GM20000 (cell line): ENCODE measurements around the gene NRP2.

Experiments used
- DNase-seq: peaks from one replicate; pipeline ENCODE4 v3.0.0; 2012; ENCODE audit warnings: low spot score
- TF ChIP-seq, protein P1 (sequence below): IDR thresholded peaks from 2 replicates; pipeline ENCODE4 v1.5.1; 2012; ENCODE audit warnings: mild to moderate bottlenecking, control low read depth; ENCODE audit errors: extremely low read depth, missing control alignments

The NRP2 gene

DNA sequence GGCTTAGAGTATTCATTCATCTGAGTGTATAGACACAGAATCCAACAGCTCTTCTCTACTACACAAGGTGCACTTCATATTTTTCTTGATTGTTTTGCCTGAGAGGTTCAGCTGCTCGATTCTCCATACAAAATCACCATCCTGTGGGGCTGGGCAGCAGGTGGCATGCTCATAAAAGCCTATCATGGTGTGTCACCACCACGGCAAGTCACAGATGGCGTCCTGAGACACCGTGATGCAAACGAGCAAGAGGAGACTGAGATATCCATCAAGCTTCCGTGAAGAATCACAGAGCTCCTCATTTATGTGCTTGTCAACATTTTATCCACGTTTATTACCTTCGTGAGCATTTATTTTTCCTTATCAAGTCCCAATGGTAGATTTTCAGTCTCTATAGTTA is 22.4 kb upstream of the NRP2 start:
- TF ChIP-seq, protein P1, sequence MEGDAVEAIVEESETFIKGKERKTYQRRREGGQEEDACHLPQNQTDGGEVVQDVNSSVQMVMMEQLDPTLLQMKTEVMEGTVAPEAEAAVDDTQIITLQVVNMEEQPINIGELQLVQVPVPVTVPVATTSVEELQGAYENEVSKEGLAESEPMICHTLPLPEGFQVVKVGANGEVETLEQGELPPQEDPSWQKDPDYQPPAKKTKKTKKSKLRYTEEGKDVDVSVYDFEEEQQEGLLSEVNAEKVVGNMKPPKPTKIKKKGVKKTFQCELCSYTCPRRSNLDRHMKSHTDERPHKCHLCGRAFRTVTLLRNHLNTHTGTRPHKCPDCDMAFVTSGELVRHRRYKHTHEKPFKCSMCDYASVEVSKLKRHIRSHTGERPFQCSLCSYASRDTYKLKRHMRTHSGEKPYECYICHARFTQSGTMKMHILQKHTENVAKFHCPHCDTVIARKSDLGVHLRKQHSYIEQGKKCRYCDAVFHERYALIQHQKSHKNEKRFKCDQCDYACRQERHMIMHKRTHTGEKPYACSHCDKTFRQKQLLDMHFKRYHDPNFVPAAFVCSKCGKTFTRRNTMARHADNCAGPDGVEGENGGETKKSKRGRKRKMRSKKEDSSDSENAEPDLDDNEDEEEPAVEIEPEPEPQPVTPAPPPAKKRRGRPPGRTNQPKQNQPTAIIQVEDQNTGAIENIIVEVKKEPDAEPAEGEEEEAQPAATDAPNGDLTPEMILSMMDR, result no peak
- no peak for DNase-seq

DNA sequence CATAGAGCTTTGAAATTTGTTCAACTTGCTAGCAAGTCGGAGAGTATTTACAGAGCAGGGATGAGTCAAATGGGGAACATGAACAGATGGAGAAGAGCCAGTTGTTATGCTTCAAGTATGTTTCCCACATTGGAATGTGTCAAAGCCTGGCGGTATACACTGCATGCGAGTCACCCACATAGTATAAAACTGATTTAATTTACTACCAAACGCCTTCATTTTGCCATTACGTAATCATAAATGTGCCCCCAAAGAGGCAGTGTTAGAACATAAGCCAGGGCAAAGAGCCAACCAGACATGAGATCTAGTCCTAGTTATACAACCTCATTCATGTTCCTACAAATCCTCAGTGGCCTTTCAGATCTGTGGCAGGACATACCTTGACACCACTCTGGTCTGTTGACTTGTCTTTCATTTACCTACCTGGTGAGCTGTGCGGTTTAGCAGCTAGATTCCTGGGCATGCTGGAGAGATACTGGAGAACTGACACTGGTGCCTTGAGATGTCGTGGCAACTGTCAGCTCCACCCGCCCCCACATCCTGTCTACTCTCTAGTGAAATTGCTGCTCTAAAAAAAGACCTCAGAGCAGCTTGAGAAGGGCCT is 21.7 kb upstream of the NRP2 start:
- TF ChIP-seq, protein P1, result no peak
- DNase-seq, result peak; percentile 23

DNA sequence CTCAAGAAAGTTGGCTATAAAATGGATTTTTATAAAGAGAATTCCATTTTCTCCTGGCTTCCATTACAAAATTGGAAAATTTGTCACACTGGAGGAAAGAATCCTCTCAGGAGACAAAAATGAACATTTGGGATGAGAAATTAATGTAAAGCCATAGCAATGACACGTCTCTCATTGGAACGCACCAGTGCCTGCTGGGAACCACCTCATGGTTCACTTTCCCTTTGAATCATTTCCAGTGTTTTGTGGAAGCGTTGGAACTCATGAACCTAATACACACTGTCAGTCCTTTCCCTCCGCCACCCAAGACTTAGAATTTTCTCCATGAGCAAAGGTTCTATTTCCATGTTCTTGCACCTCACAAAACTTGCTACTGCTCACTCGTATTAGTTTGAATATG is 21.0 kb upstream of the NRP2 start:
- TF ChIP-seq, protein P1, result no peak
- no peak for DNase-seq

DNA sequence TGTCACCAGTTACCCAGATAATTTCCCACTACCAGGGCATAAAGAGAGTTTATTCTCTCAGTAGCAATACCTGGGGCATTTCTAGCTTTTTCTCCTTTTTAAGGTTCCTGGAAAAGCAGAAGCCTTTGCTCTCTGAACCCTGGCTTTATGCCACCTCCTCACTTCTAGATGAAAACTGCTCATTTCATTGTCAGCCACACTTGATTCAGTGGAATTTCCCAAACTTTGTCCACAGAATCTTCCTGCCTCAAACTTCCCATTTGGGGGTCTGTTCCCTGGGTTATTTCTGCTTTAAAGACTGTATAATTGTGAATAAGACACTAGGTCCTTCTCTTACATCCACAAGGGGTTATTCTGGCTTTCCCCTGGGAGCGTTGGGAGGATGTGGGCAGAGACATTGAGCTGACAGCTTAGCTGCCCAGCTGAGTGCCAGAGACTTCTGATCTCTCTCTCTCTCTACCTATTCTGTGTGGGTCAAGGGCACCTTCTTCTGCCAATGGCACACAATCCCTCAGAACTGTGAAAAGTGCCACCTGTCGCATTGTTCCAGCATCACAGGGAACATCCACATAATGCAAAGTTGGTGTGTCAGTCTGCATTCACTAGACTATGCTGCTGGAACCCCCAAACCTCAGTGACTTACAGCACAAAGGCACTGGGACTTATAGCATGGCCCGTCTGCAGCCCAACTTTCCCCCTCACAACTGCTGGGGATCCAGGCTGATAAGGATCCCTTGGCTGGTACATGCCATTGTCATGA is 19.9 kb upstream of the NRP2 start:
- TF ChIP-seq, protein P1, result no peak
- no peak for DNase-seq

DNA sequence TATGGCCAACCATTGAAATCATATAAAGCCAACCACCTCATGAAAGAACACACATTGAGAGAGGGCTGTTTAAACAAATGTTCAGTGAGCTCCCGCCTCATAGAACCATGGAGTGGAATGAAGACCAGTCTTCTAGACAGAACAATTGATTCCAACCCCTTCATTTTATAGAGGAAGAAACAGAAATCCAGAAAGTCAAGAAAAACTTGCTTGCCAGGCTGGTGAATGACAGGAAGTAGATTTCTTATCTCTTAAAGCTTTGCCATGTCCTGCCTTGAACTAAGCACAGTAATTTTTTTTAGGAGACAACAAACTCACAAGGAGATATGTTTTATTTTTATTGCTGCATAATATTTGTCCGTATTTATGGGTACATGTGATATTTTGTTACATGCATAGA is 16.5 kb upstream of the NRP2 start:
- TF ChIP-seq, protein P1, result no peak
- DNase-seq, result no peak

DNA sequence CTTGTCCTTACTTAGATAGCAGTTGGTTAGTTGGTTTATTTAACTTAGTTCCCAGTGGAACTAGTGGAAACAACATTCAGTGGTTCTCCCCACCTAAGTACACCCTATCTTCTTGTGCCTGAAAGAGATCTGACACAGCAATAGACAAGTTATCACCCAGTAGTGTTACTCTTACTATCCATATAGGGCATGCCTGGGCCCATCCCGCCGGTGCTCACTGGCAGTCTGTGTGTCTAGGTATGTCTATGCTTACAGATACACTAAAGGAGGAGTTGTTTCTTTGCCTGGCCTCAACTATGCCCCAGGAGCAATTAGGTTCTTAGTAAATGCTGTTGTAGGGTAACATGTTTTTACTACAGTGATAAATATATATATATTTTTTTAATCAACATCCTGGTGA is 12.0 kb upstream of the NRP2 start:
- no peak for DNase-seq
- TF ChIP-seq, protein P1, result no peak

DNA sequence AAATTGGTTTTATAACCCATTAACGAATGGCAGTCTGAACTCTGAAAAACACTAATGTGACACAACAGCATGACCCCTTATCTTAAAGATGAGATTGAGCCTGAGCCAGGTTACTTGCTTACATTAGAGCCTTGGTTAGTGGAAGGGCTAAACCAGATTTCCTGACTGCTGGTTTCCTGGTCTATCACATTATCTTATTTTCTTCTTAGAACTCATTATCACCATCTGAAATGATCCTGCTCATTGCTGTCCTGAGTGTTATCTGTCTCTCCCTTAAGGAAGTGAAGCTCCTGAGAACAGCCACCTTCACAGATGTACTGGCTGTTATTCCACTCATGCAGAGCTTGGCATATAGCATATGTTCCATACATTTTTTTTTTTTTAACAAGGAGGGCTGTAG is 9.0 kb upstream of the NRP2 start:
- no peak for DNase-seq
- TF ChIP-seq, protein P1, result no peak
